Measurements from ENCODE around the gene KRTAP3-2.

DNA sequence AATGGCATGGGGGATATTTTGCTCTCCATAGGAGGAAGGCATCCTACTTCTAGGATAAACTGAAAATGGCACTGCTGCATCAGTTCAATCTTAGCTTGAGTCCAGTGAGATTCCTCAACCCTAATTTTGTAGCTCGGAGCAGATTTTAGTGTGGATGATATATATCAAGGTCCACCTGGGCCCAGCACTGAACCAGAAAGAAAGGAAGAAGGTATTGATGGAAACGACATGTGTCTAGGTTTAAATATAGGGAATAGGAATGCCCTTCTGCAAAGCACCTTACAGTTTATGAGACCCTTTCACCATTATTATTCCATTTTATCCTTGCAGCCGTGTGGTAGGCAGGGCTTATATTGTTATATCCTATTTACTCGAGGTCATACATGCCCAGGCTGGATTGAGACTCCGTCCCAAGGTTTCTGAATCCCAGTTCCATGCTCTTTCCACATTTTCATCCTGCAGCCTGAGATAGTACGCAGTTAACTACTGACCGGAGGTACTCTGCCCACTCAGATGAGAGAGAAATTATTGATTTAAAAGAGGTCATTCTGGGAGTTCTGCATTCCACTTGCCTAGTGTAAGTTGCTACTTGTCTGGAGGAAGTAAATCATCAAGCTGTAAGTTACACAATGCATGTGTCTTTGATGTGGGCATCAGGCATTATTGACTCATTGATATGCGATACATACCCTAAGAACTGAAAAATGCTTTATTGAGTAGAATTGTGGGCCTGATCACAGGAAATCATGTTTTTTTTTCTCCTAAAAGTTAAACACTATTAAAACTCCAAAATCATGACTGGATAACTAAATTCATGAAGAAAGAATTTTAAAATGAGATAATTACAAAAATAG is 43.1 kb downstream of the KRTAP3-2 start:
- TF ChIP-seq, protein P1, sequence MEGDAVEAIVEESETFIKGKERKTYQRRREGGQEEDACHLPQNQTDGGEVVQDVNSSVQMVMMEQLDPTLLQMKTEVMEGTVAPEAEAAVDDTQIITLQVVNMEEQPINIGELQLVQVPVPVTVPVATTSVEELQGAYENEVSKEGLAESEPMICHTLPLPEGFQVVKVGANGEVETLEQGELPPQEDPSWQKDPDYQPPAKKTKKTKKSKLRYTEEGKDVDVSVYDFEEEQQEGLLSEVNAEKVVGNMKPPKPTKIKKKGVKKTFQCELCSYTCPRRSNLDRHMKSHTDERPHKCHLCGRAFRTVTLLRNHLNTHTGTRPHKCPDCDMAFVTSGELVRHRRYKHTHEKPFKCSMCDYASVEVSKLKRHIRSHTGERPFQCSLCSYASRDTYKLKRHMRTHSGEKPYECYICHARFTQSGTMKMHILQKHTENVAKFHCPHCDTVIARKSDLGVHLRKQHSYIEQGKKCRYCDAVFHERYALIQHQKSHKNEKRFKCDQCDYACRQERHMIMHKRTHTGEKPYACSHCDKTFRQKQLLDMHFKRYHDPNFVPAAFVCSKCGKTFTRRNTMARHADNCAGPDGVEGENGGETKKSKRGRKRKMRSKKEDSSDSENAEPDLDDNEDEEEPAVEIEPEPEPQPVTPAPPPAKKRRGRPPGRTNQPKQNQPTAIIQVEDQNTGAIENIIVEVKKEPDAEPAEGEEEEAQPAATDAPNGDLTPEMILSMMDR (IDR thresholded peaks at IDR 0.05), result no peak
- TF ChIP-seq EP300 (IDR thresholded peaks at IDR 0.05), result no peak
- TF ChIP-seq POLR2A (IDR thresholded peaks at IDR 0.05), result no peak
